HAP-1 (cell line): ENCODE results near the gene CEP152.

Source experiments
- DNase-seq, 2 experiments: peaks; one replicate each; pipeline ENCODE4 v3.0.0-alpha.2; 2016 to 2020; ENCODE audit warnings: low spot score in 2 of 2
- H3K27me3 ChIP-seq: fragments of 250-450 bp; sonication (Bioruptor Pico); 2 replicates; pipeline ENCODE4 v1.5.1; 2020; ENCODE audit warnings: low read depth, mild to moderate bottlenecking, moderate library complexity
- H3K36me3 ChIP-seq: fragments of 250-450 bp; sonication (Bioruptor Pico); replicated peaks from 2 replicates; pipeline ENCODE4 v1.5.1; 2020; ENCODE audit warnings: mild to moderate bottlenecking
- H3K4me1 ChIP-seq: fragments of 250-450 bp; sonication (Bioruptor Pico); 2 replicates; pipeline ENCODE4 v1.5.1; 2020; ENCODE audit warnings: mild to moderate bottlenecking
- H3K4me3 ChIP-seq: fragments of 250-450 bp; sonication (Bioruptor Pico); 2 replicates; pipeline ENCODE4 v1.5.1; 2020; ENCODE audit warnings: mild to moderate bottlenecking, moderate library complexity
- H3K9me3 ChIP-seq: fragments of 250-450 bp; sonication (Bioruptor Pico); 2 replicates; pipeline ENCODE4 v1.5.1; 2020; ENCODE audit warnings: mild to moderate bottlenecking, moderate library complexity
- in situ Hi-C: fragments of 300-500 bp; cut with MboI; formaldehyde crosslinking; loops from 3 replicates; pipeline ENCODE4 v1.14.3; 2020; ENCODE audit warnings: low sequenced_read_pairs, inconsistent platforms, mixed read lengths

Gene CEP152

GRCh38 chr15:48781017-48781416 is 29.9 kb downstream of the CEP152 start:
- no peaks in the 10 kb centered on the region for H3K27me3 ChIP-seq
- H3K4me3 ChIP-seq, result no peak overlapping the region
- peaks cover 34% of the 10 kb centered on the region for H3K36me3 ChIP-seq
- in situ Hi-C loops, result no loop called here
- H3K9me3 ChIP-seq, result no peaks in the 10 kb centered on the region
- peaks cover 7% of the 10 kb centered on the region for H3K4me1 ChIP-seq
- DNase-seq, result no peak

- in situ Hi-C loops, result no loop called here
- no peaks in the 10 kb centered on the region for H3K27me3 ChIP-seq
- H3K4me3 ChIP-seq, result no peak overlapping the region
- peaks cover 29% of the 10 kb centered on the region for H3K36me3 ChIP-seq
- no peaks in the 10 kb centered on the region for H3K9me3 ChIP-seq
- no peaks in the 10 kb centered on the region for H3K4me1 ChIP-seq
- no peak for DNase-seq
Observed at GRCh38 chr15:48778331-48778730, 32.5 kb downstream of the CEP152 start.

GRCh38 chr15:48777645-48778330 is 33.1 kb downstream of the CEP152 start:
- in situ Hi-C loops, result no loop called here
- Histone ChIP-seq H3K4me1 (no peaks in the 10 kb centered on the region), H3K4me3 (no peak overlapping the region), H3K27me3 (no peaks in the 10 kb centered on the region), H3K9me3 (no peaks in the 10 kb centered on the region), H3K36me3 (peaks cover 24% of the 10 kb centered on the region)
- DNase-seq, result no peak

GRCh38 chr15:48775546-48775945 is 35.3 kb downstream of the CEP152 start:
- no peak for DNase-seq
- H3K4me3 ChIP-seq, result no peak overlapping the region
- H3K27me3 ChIP-seq, result no peaks in the 10 kb centered on the region
- no peaks in the 10 kb centered on the region for H3K4me1 ChIP-seq
- no peaks in the 10 kb centered on the region for H3K9me3 ChIP-seq
- H3K36me3 ChIP-seq, result peaks cover 5% of the 10 kb centered on the region
- in situ Hi-C loops, result no loop called here

GRCh38 chr15:48774484-48774883 is 36.4 kb downstream of the CEP152 start:
- Histone ChIP-seq H3K27me3 (no peaks in the 10 kb centered on the region), H3K4me1 (no peaks in the 10 kb centered on the region), H3K9me3 (no peaks in the 10 kb centered on the region), H3K36me3 (peaks cover 13% of the 10 kb centered on the region), H3K4me3 (no peak overlapping the region)
- no peak for DNase-seq
- in situ Hi-C loops, result no loop called here

GRCh38 chr15:48766196-48766595 is 44.7 kb downstream of the CEP152 start:
- no peak for DNase-seq
- Histone ChIP-seq H3K36me3 (peaks cover 41% of the 10 kb centered on the region), H3K27me3 (no peaks in the 10 kb centered on the region), H3K4me1 (no peaks in the 10 kb centered on the region), H3K4me3 (no peak overlapping the region), H3K9me3 (no peaks in the 10 kb centered on the region)
- in situ Hi-C loops, result no loop called here

- Histone ChIP-seq H3K9me3 (no peaks in the 10 kb centered on the region), H3K4me3 (no peak overlapping the region), H3K4me1 (no peaks in the 10 kb centered on the region), H3K36me3 (peaks cover 40% of the 10 kb centered on the region), H3K27me3 (no peaks in the 10 kb centered on the region)
- DNase-seq, result no peak
- in situ Hi-C loops, result no loop called here
Observed at GRCh38 chr15:48765022-48765421, 45.8 kb downstream of the CEP152 start.

- no peak for DNase-seq
- in situ Hi-C loops, result no loop called here
- peaks cover 41% of the 10 kb centered on the region for H3K36me3 ChIP-seq
- H3K4me1 ChIP-seq, result no peaks in the 10 kb centered on the region
- H3K27me3 ChIP-seq, result no peaks in the 10 kb centered on the region
- no peak overlapping the region for H3K4me3 ChIP-seq
- H3K9me3 ChIP-seq, result no peaks in the 10 kb centered on the region
Observed at GRCh38 chr15:48761393-48762158, 49.3 kb downstream of the CEP152 start.

GRCh38 chr15:48759921-48760320 is 50.9 kb downstream of the CEP152 start:
- in situ Hi-C loops, result no loop called here
- no peak for DNase-seq
- H3K4me3 ChIP-seq, result no peak overlapping the region
- peaks cover 41% of the 10 kb centered on the region for H3K36me3 ChIP-seq
- no peaks in the 10 kb centered on the region for H3K27me3 ChIP-seq
- no peaks in the 10 kb centered on the region for H3K9me3 ChIP-seq
- H3K4me1 ChIP-seq, result no peaks in the 10 kb centered on the region

GRCh38 chr15:48757661-48758060 is 53.2 kb downstream of the CEP152 start:
- Histone ChIP-seq H3K27me3 (no peaks in the 10 kb centered on the region), H3K4me1 (peaks cover 13% of the 10 kb centered on the region), H3K4me3 (no peak overlapping the region), H3K36me3 (peaks cover 30% of the 10 kb centered on the region), H3K9me3 (no peaks in the 10 kb centered on the region)
- no peak for DNase-seq
- in situ Hi-C loops, result no loop called here

GRCh38 chr15:48754011-48754410 is 56.9 kb downstream of the CEP152 start:
- Histone ChIP-seq H3K4me3 (no peak overlapping the region), H3K36me3 (peaks cover 4% of the 10 kb centered on the region)

GRCh38 chr15:48751595-48751994 is 59.3 kb downstream of the CEP152 start:
- in situ Hi-C loops, result no loop called here

More at GRCh38 chr15:48754011-48754410, 56.9 kb downstream of the CEP152 start:
- in situ Hi-C loops, result no loop called here
- DNase-seq, result peak; percentile 19 to 86
- no peaks in the 10 kb centered on the region for H3K9me3 ChIP-seq
- peaks cover 28% of the 10 kb centered on the region for H3K4me1 ChIP-seq
- H3K27me3 ChIP-seq, result no peaks in the 10 kb centered on the region

GRCh38 chr15:48748535-48748934 is 62.3 kb downstream of the CEP152 start:
- Histone ChIP-seq H3K4me3 (no peak overlapping the region), H3K9me3 (no peaks in the 10 kb centered on the region), H3K27me3 (no peaks in the 10 kb centered on the region), H3K36me3 (peaks cover 8% of the 10 kb centered on the region), H3K4me1 (peaks cover 20% of the 10 kb centered on the region)
- DNase-seq, result no peak
- in situ Hi-C loops, result no loop called here

More at GRCh38 chr15:48751595-48751994, 59.3 kb downstream of the CEP152 start:
- Histone ChIP-seq H3K9me3 (no peaks in the 10 kb centered on the region), H3K4me3 (no peak overlapping the region), H3K27me3 (no peaks in the 10 kb centered on the region), H3K4me1 (peaks cover 28% of the 10 kb centered on the region), H3K36me3 (peaks cover 4% of the 10 kb centered on the region)
- DNase-seq, result peak; percentile 18 to 98

GRCh38 chr15:48733615-48734014 is 77.3 kb downstream of the CEP152 start:
- in situ Hi-C loops, result no loop called here

More at GRCh38 chr15:48733615-48734014, 77.3 kb downstream of the CEP152 start:
- no peaks in the 10 kb centered on the region for H3K27me3 ChIP-seq
- H3K4me3 ChIP-seq, result no peak overlapping the region
- H3K36me3 ChIP-seq, result peaks cover 7% of the 10 kb centered on the region; the same call in 1 of the 2 replicates
- H3K9me3 ChIP-seq, result no peaks in the 10 kb centered on the region
- no peaks in the 10 kb centered on the region for H3K4me1 ChIP-seq
- DNase-seq, result no peak
